Spleen (tissue), 11 donors: ENCODE measurements around the gene ZNRF2. TPM values are rescaled to one million over a fixed set of nuclear protein-coding genes. Genes with fewer than 3 reads are reported as not detected.

Experiments used
- DNase-seq: peaks from one replicate; pipeline ENCODE4 v3.0.0-alpha.2; 2020
- H3K27ac ChIP-seq, 8 donors: fragments of 200-600 bp; sonication (generic) in 7 of 8; 1 replicate in 4 of 8; 2 replicates in 4 of 8; pipeline versions ENCODE4 v1.5.0 to v1.8.0; 2016 to 2021; ENCODE audit warnings: inconsistent platforms in 4 of 8, mild to moderate bottlenecking in 4 of 8, moderate library complexity in 1 of 8
- H3K27me3 ChIP-seq, 7 donors: fragments of 200-600 bp; sonication (generic) in 6 of 7; replicated peaks in 1 of 7; 1 replicate in 4 of 7; 2 replicates in 3 of 7; pipeline versions ENCODE4 v1.5.0 to v1.8.0; 2016 to 2021; ENCODE audit warnings: inconsistent platforms in 3 of 7, mild to moderate bottlenecking in 1 of 7
- H3K36me3 ChIP-seq, 6 donors: fragments of 200-600 bp; sonication (generic) in 5 of 6; 1 replicate in 4 of 6; 2 replicates in 2 of 6; pipeline versions ENCODE4 v1.5.0 to v1.8.0; 2016 to 2021; ENCODE audit warnings: inconsistent platforms in 2 of 6
- H3K4me1 ChIP-seq, 6 donors: fragments of 200-600 bp; sonication (generic) in 5 of 6; 1 replicate in 3 of 6; 2 replicates in 3 of 6; pipeline versions ENCODE4 v1.5.0 to v1.8.0; 2016 to 2021; ENCODE audit warnings: inconsistent platforms in 3 of 6
- H3K4me3 ChIP-seq, 8 donors: fragments of 200-600 bp; sonication (generic) in 7 of 8; 1 replicate in 4 of 8; 2 replicates in 4 of 8; pipeline versions ENCODE4 v1.5.0 to v1.8.0; 2016 to 2021; ENCODE audit warnings: inconsistent platforms in 4 of 8, mild to moderate bottlenecking in 4 of 8, moderate library complexity in 2 of 8
- H3K9me3 ChIP-seq, 8 donors: fragments of 200-600 bp; sonication (generic) in 7 of 8; 1 replicate in 4 of 8; 2 replicates in 4 of 8; pipeline versions ENCODE4 v1.5.0 to v1.8.0; 2016 to 2021; ENCODE audit warnings: inconsistent platforms in 4 of 8
- POLR2A ChIP-seq, 3 donors: fragments of 450-650 bp; IDR thresholded peaks; one replicate each; pipeline ENCODE4 v1.5.1; 2017; ENCODE audit warnings: antibody characterized with exemption in 3 of 3, mild to moderate bottlenecking in 1 of 3
- POLR2AphosphoS5 ChIP-seq, 3 donors: sonication (generic); formaldehyde crosslinking; IDR thresholded peaks; one replicate each; pipeline ENCODE4 v1.5.1; 2017; ENCODE audit warnings: antibody characterized with exemption in 3 of 3
- WGBS, 5 donors: extraction: QIAGEN DNeasy Blood & Tissue Kit in 3 of 5; methylation state at CpG; one replicate each; pipeline versions ENCODE4 v1.1.5 to v1.1.7; 2013 to 2018; 5-methylcytosine and 5-hydroxymethylcytosine counted together
- intact Hi-C: fragments of 100-400 bp; cut with DNase I; formaldehyde crosslinking; loops from one replicate; pipeline ENCODE4 v1.15.0; 2023; ENCODE audit warnings: low total_unique reads
- polyA plus RNA-seq, 3 donors: library from polyadenylated mRNA; stranded (reverse); fragments of 200-250 nt; gene quantifications; one replicate each; pipeline ENCODE4 v1.2.1, GENCODE V29; 2013
- total RNA-seq, 7 donors: library from RNA; depleted of rRNA in 3 of 7; stranded (reverse); fragments of >200 nt in 3 of 7; fragmentation: NEBNext Ultra II Directional in 4 of 7; extraction: Animal tissue kit (Norgen Biotek cat#: 25700) in 4 of 7; gene quantifications; one replicate each; pipeline versions ENCODE4 v1.1.0 to v1.2.1, GENCODE V29; 2016 to 2021
- TF ChIP-seq, protein P1 (sequence below), 11 experiments: fragments of 200-600 bp in 7 of 11; fragments of 450-650 bp in 4 of 11; sonication (generic) in 4 of 11; IDR thresholded peaks in 8 of 11; conservative IDR thresholded peaks in 3 of 11; 1 replicate in 7 of 11; 2 replicates in 4 of 11; pipeline versions ENCODE4 v1.4.0 to v1.8.0; 2016 to 2021; ENCODE audit warnings: antibody characterized with exemption in 11 of 11, inconsistent platforms in 4 of 11, mild to moderate bottlenecking in 1 of 11
- donor health status: healthy with polysubstance abuse.
- donor health status: DM: no; HTN: no; CAD: no; lungs with moderate emphysema.
- donor health status: DM: no; HTN: no; CAD: no.
- donor health status: Bipolar disorder and iron deficiency.
- donor health status: healthy.
- donor health status: DM: no; HTN: no; CAD: no.
- donor health status: DM: yes; HTN: yes; CAD: no.

The ZNRF2 gene
- total and polyA plus RNA-seq, 10 donors: 6.8 to 42.5 (median 28.5) TPM

DNA sequence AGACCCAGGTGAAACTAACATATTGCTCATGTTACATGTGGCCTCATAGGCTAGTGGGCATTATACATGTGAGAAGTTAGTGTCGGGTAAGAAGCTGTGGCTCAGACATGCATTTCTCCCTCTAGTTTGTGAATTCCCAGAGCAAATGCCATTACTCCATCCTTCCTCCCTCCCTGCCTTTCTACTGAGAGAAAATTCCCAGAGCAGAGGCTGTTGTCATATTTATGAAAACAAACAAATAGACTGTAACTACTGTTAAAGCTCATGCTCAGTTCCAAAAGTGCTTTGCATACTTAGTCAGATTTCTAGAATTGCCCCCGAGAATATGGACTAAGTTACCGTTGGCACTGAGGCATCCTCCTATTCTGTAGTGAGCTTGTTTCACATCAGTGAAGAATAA lies 29.0 kb downstream of the ZNRF2 start:
- no peak overlapping the region for H3K4me3 ChIP-seq
- DNase-seq: no peak
- intact Hi-C loops: no loop called here
- H3K27me3 ChIP-seq: no peaks in the 10 kb centered on the region
- 78 to 87% (median 81%) methylated on average over 3 of the region's 3 CpGs for WGBS, 5 donors
- TF ChIP-seq, protein P1, sequence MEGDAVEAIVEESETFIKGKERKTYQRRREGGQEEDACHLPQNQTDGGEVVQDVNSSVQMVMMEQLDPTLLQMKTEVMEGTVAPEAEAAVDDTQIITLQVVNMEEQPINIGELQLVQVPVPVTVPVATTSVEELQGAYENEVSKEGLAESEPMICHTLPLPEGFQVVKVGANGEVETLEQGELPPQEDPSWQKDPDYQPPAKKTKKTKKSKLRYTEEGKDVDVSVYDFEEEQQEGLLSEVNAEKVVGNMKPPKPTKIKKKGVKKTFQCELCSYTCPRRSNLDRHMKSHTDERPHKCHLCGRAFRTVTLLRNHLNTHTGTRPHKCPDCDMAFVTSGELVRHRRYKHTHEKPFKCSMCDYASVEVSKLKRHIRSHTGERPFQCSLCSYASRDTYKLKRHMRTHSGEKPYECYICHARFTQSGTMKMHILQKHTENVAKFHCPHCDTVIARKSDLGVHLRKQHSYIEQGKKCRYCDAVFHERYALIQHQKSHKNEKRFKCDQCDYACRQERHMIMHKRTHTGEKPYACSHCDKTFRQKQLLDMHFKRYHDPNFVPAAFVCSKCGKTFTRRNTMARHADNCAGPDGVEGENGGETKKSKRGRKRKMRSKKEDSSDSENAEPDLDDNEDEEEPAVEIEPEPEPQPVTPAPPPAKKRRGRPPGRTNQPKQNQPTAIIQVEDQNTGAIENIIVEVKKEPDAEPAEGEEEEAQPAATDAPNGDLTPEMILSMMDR (IDR thresholded peaks at IDR 0.05 in 8 of 11, conservative IDR thresholded peaks at IDR 0.05 in 3 of 11): no peak
- no peak for TF ChIP-seq POLR2A (IDR thresholded peaks at IDR 0.05)
- no peak for TF ChIP-seq POLR2AphosphoS5 (IDR thresholded peaks at IDR 0.05)
- H3K9me3 ChIP-seq: no peaks in the 10 kb centered on the region
- peaks cover 11 to 97% (median 53%) of the 10 kb centered on the region in 6 donors for H3K4me1 ChIP-seq
- H3K27ac ChIP-seq: no peak overlapping the region
- H3K36me3 ChIP-seq: no peaks in the 10 kb centered on the region

DNA sequence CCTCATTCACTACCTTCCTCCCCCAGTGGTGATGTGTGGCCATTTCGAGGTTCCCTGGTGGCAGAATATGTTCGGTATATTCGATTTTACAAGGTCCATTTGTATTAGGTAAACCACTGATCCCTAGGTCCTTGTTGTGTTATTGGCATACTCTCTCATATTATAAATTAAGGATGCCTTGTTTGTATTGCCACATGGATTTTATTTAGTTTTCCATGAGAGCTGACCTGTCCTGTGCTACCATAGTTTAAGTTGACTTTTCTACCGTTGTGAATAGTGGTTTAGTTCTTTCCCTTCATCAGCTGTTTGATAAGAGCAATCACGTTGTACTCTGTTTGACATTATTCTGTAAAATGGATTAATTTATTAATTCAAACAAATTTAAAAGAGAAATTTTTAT lies 29.4 kb downstream of the ZNRF2 start:
- Histone ChIP-seq H3K9me3 (no peaks in the 10 kb centered on the region), H3K27me3 (no peaks in the 10 kb centered on the region), H3K4me1 (peaks cover 6 to 97% (median 52%) of the 10 kb centered on the region in 6 donors), H3K36me3 (no peaks in the 10 kb centered on the region), H3K4me3 (no peak overlapping the region), H3K27ac (no peak overlapping the region)
- TF ChIP-seq POLR2A (IDR thresholded peaks at IDR 0.05) (no peak), POLR2AphosphoS5 (IDR thresholded peaks at IDR 0.05) (no peak)
- TF ChIP-seq, protein P1 (IDR thresholded peaks at IDR 0.05 in 8 of 11, conservative IDR thresholded peaks at IDR 0.05 in 3 of 11): no peak
- DNase-seq: no peak
- intact Hi-C loops: no loop called here
- 88 to 94% (median 92%) methylated on average over 5 of the region's 5 CpGs for WGBS, 5 donors

DNA sequence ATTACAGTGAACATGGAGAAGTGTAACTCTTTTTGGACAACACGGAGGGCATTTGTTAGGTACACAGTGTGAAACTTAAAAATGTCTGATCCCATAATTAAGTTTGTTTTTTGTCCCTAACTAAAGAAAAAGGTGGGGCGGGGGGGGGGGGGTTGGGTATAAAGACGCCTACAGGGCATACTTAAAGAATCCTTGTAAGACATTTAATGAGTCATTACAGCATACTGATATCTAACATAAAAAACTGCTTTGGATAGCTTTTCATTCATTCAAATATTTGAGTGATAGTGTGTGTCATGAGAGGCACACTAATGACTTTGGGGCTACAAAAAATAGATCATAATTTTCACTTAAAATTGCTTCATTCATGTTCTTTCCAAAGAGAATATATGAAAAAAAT lies 31.2 kb downstream of the ZNRF2 start:
- H3K36me3 ChIP-seq: no peaks in the 10 kb centered on the region
- H3K9me3 ChIP-seq: no peaks in the 10 kb centered on the region
- WGBS, 5 donors: 80 to 96% (median 94%) methylated on average over 3 of the region's 3 CpGs
- intact Hi-C loops: no loop called here
- H3K27ac ChIP-seq: no peak overlapping the region
- TF ChIP-seq POLR2AphosphoS5 (IDR thresholded peaks at IDR 0.05) (no peak), POLR2A (IDR thresholded peaks at IDR 0.05) (no peak)
- TF ChIP-seq, protein P1 (IDR thresholded peaks at IDR 0.05 in 8 of 11, conservative IDR thresholded peaks at IDR 0.05 in 3 of 11): no peak
- H3K4me3 ChIP-seq: no peak overlapping the region
- DNase-seq: no peak
- peaks cover 13 to 97% (median 50%) of the 10 kb centered on the region in 6 donors for H3K4me1 ChIP-seq
- no peaks in the 10 kb centered on the region for H3K27me3 ChIP-seq

DNA sequence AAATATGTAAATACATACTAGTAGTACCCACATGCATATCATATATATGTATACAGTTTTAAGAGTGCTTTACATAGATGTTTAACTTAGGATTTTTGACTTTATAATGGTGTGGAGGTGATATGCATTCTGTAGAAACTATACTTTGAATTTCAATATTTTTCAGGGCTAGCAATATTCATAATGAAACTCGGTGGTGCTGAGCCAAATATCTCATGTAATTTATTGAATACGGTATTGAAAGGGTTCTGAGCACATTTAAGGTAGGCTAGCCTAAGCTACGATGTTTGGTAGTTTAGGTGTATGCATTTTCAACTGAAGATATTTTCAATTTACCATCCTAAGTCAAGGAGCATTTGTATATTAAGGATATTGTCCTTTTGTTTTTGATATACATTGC lies 36.0 kb downstream of the ZNRF2 start:
- H3K27me3 ChIP-seq: no peaks in the 10 kb centered on the region
- no peak for DNase-seq
- H3K4me3 ChIP-seq: peak overlapping the region in 1 of 8 donors; percentile 51
- peaks cover 24 to 96% (median 69%) of the 10 kb centered on the region in 6 donors for H3K4me1 ChIP-seq
- H3K9me3 ChIP-seq: no peaks in the 10 kb centered on the region
- no peak for TF ChIP-seq POLR2A (IDR thresholded peaks at IDR 0.05)
- TF ChIP-seq POLR2AphosphoS5 (IDR thresholded peaks at IDR 0.05): no peak
- TF ChIP-seq, protein P1 (IDR thresholded peaks at IDR 0.05 in 8 of 11, conservative IDR thresholded peaks at IDR 0.05 in 3 of 11): no peak
- H3K27ac ChIP-seq: peak overlapping the region; percentile 79 to 91 (median 84)
- intact Hi-C loops: no loop called here
- H3K36me3 ChIP-seq: peaks cover 0 to 9% (median 0%) of the 10 kb centered on the region in 6 donors
- WGBS, 5 donors: 66 to 73% (median 68%) methylated on average over 3 of the region's 3 CpGs
